GM12865 (cell line): ENCODE data around the gene DUSP16.

Source experiments
- DNase-seq: peaks from one replicate; pipeline ENCODE4 v3.0.0; 2010; ENCODE audit warnings: low read depth
- H3K4me3 ChIP-seq: 2 replicates; pipeline ENCODE4 v1.5.1; 2011; ENCODE audit warnings: mild to moderate bottlenecking, low read depth, low read length, control low read depth
- CTCF ChIP-seq: IDR thresholded peaks from 2 replicates; pipeline ENCODE4 v1.5.1; 2011; ENCODE audit warnings: low read length, control low read depth, low read depth, inconsistent platforms; ENCODE audit not compliant: insufficient read depth; ENCODE audit errors: missing control alignments

The DUSP16 gene

GRCh38 chr12:12562585-12563261 is at the start of gene DUSP16:
DUSP16 (minus strand) TSS chr12:12562863; CDS start chr12:12521098, 41,765 bp downstream.
- H3K4me3 ChIP-seq = peak within 1 kb of the TSS; percentile 100
- DNase-seq = peak; percentile 93
- TF ChIP-seq CTCF = peak; percentile 3

GRCh38 chr12:12612358-12612757 is 49.7 kb upstream of the DUSP16 start:
- peak; percentile 56 for DNase-seq
- peak overlapping the region; percentile 71 for H3K4me3 ChIP-seq
- TF ChIP-seq CTCF = no peak

GRCh38 chr12:12611512-12612306 is 49.0 kb upstream of the DUSP16 start, which contains the start of gene CREBL2:
CREBL2 (plus strand) TSS chr12:12611876; CDS start chr12:12612173, 297 bp downstream.
- peak within 1 kb of the TSS; percentile 71 for H3K4me3 ChIP-seq
- TF ChIP-seq CTCF = no peak
- DNase-seq = peak; percentile 95

- DNase-seq = no peak
- peak overlapping the region; percentile 71; the same call in 1 of the 2 replicates for H3K4me3 ChIP-seq
- no peak for TF ChIP-seq CTCF
Measured at GRCh38 chr12:12610711-12611110, 48.0 kb upstream of the DUSP16 start.

- no peak overlapping the region for H3K4me3 ChIP-seq
- DNase-seq = no peak
- TF ChIP-seq CTCF = no peak
Measured at GRCh38 chr12:12609692-12610091, 47.0 kb upstream of the DUSP16 start.

- no peak overlapping the region for H3K4me3 ChIP-seq
- peak; percentile 69 for DNase-seq
- peak; percentile 49 for TF ChIP-seq CTCF
Measured at GRCh38 chr12:12608557-12608957, 45.9 kb upstream of the DUSP16 start.
